ENCODE measurements around the gene CBX6.

Gene CBX6

DNA sequence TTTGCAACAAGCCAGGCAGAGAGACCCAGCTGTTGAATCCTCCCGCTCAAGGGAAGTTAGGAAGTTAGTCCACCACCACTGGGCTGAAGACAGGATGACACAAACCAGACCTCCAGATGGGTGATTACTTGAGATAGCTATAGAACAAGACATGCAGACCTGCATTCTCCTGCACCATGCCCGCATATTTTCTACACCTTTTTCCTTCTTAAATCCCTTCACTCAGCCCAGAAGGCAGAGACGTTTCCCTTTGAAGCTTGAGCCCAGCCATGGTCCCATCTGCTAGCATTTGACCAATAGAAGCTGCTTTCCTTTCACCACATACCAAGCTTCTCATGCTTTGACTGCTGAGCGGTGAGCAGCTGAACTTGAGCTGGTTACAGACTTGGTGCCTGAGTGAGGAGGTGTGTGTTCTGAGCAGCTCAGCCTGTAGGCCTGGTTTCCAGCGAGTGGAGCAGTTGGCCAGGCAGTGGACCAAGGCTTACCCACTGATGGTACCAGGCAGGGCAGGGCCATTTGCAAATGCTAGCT is 29.2 kb upstream of the CBX6 start:
- no peak overlapping the region for H3K4me3 ChIP-seq
- H3K27ac ChIP-seq: no peak overlapping the region
- TF ChIP-seq, protein P1, sequence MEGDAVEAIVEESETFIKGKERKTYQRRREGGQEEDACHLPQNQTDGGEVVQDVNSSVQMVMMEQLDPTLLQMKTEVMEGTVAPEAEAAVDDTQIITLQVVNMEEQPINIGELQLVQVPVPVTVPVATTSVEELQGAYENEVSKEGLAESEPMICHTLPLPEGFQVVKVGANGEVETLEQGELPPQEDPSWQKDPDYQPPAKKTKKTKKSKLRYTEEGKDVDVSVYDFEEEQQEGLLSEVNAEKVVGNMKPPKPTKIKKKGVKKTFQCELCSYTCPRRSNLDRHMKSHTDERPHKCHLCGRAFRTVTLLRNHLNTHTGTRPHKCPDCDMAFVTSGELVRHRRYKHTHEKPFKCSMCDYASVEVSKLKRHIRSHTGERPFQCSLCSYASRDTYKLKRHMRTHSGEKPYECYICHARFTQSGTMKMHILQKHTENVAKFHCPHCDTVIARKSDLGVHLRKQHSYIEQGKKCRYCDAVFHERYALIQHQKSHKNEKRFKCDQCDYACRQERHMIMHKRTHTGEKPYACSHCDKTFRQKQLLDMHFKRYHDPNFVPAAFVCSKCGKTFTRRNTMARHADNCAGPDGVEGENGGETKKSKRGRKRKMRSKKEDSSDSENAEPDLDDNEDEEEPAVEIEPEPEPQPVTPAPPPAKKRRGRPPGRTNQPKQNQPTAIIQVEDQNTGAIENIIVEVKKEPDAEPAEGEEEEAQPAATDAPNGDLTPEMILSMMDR (IDR thresholded peaks at IDR 0.05): no peak
- DNase-seq (ENCODE audit: low spot score): no peak

DNA sequence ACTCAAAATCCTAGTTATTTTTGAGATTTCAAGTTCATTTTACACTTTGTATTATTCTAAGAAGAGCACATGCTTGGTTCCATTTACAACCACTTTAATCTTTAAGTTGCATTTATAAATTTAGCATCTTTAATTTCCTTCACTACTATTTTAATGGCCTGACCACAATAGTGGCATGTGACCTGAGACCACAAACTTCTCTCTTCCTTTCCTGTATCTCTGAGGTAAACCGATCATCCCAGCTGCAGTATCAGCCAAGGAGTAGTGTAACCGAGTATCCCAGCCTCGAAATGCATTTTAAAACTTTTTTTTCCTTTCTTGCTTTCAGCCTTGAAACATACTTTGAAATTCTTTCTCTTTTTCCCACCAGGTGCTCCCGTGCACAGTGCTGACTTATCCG is 28.7 kb upstream of the CBX6 start:
- Histone ChIP-seq H3K4me3 (no peak overlapping the region), H3K27ac (no peak overlapping the region)
- DNase-seq (ENCODE audit: low spot score): no peak
- TF ChIP-seq, protein P1 (IDR thresholded peaks at IDR 0.05): no peak

DNA sequence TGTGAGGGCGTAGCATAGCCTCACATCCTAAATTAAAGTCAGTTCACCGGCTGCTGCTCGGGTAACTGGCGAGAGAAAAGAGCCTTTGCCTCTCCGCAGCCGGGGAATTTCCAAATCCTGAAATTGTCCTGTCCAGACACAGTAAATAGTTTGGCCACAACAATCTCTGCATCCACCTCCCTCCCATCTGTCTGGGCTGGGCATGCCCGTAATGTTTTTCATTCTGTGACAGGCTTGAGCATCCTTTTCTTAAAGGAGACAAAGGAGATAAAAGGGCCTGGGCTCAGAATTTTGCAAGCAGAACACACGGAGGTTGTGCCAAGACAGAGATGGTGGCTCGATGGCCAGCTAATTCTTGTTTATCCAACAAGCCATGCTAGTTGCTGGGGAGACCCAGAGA is 19.2 kb upstream of the CBX6 start:
- TF ChIP-seq, protein P1 (IDR thresholded peaks at IDR 0.05): no peak
- no peak overlapping the region for H3K4me3 ChIP-seq
- no peak overlapping the region for H3K27ac ChIP-seq
- no peak for DNase-seq (ENCODE audit: low spot score)

DNA sequence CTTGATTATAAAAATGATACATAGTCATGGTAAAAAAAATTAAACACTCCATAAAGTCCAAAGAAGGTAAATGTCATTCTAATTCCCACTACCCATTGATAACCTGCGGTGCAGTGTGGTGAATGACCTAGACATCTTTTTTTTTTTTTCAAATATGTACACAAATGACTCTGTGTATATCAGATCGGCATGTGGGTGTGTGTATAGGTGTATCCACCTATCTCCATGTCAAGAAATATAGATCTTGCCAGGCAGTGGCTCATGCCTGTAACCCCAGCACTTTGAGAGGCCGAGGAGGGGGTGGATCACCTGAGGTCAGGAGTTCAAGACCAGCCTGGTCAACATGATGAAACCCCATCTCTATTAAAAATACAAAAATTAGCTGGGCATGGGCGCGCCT is 18.4 kb upstream of the CBX6 start:
- DNase-seq (ENCODE audit: low spot score): no peak
- Histone ChIP-seq H3K4me3 (no peak overlapping the region), H3K27ac (no peak overlapping the region)
- TF ChIP-seq, protein P1 (IDR thresholded peaks at IDR 0.05): no peak

DNA sequence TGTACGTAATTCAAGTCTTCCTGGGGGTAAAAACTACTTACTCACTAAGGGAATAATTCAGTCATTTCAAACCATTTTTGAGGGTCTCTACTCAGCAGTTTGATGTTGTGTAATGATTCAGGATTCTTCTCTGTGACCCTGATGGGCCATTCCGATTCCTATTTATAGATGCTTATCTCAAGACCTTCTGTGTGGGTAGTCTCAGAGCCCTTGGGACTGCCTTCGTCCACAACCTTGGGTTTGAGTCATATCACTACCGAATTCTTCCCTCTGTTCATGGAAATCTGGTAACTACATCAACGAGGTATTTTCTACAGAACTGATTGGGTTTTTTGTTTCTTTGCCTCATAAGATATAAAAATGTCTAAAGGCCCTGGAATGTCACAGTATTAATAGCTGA is 14.3 kb upstream of the CBX6 start:
- no peak overlapping the region for H3K27ac ChIP-seq
- H3K4me3 ChIP-seq: no peak overlapping the region
- TF ChIP-seq, protein P1 (IDR thresholded peaks at IDR 0.05): no peak
- no peak for DNase-seq (ENCODE audit: low spot score)

DNA sequence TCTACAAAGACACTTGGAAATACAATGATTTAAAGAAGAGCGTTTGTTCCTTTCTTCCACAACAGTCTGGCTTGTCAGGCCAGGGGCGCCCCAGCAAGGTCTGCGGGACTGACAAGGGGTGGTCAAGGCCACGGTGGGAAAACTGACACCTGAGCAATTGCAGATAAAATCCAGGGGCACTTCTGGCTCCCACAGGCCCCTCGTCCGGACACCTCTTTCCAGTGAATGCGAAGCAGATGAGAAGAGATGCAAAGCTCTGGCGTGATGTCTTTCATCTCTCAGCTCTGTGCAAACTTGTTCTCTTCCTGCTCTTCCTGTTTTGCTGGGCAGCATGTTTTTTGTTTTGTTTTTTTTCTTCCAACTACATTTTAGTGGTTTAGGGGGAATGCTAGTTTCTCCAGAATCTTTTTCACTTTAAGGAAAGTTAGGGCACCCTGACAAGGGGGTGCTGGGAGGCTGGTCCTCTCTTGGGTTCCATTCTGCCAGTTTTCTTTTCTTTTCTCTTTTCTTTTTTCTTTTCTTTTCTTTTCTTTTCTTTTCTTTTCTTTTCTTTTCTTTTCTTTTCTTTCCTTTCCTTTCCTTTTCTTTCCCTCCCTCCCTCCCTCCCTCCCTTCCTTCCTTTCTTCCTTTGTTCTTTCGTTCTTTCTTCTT is 11.1 kb upstream of the CBX6 start:
- DNase-seq (ENCODE audit: low spot score): no peak
- H3K4me3 ChIP-seq: no peak overlapping the region
- H3K27ac ChIP-seq: peak overlapping the region; percentile 87 to 95
- TF ChIP-seq, protein P1 (IDR thresholded peaks at IDR 0.05): no peak

All from coronary artery (tissue), 2 donors.